Liver (tissue), 9 donors: Measurements from ENCODE around the gene SLC25A33. TPM values are rescaled to one million over a fixed set of nuclear protein-coding genes. Genes with fewer than 3 reads are reported as not detected.

Experiments used
- DNase-seq: peaks from one replicate; pipeline ENCODE4 v3.0.0-alpha.2; 2017; ENCODE audit warnings: low spot score
- H3K27ac ChIP-seq, 2 donors: one replicate each; pipeline ENCODE4 v1.7.0; 2013; ENCODE audit warnings: inconsistent platforms in 2 of 2, low read length in 2 of 2, control low read depth in 1 of 2, low read depth in 1 of 2, mild to moderate bottlenecking in 1 of 2
- H3K27me3 ChIP-seq, 4 donors: one replicate each; pipeline versions ENCODE4 v1.6.1 to v1.7.0; 2013; ENCODE audit warnings: low read length in 3 of 4, inconsistent platforms in 1 of 4, mild to moderate bottlenecking in 1 of 4, moderate library complexity in 1 of 4; ENCODE audit not compliant: control insufficient read depth in 4 of 4, insufficient read depth in 4 of 4
- H3K36me3 ChIP-seq, 4 donors: one replicate each; pipeline versions ENCODE4 v1.6.1 to v1.7.0; 2013; ENCODE audit warnings: low read length in 3 of 4, mild to moderate bottlenecking in 3 of 4, low read depth in 1 of 4, moderate library complexity in 1 of 4; ENCODE audit not compliant: control insufficient read depth in 4 of 4, insufficient read depth in 3 of 4
- H3K4me1 ChIP-seq, 4 donors: one replicate each; pipeline versions ENCODE4 v1.6.1 to v1.7.0; 2013; ENCODE audit warnings: low read length in 3 of 4, mild to moderate bottlenecking in 3 of 4, moderate library complexity in 1 of 4; ENCODE audit not compliant: control insufficient read depth in 4 of 4, insufficient read depth in 4 of 4
- H3K4me3 ChIP-seq, 3 donors: one replicate each; pipeline versions ENCODE4 v1.6.1 to v1.7.0; 2013; ENCODE audit warnings: low read length in 3 of 3, control low read depth in 1 of 3, low read depth in 1 of 3, mild to moderate bottlenecking in 1 of 3
- H3K9ac ChIP-seq, 2 donors: one replicate each; pipeline ENCODE4 v1.7.0; 2013; ENCODE audit warnings: low read length in 2 of 2, mild to moderate bottlenecking in 2 of 2, moderate library complexity in 2 of 2, control low read depth in 1 of 2, low read depth in 1 of 2
- H3K9me3 ChIP-seq, 4 donors: one replicate each; pipeline versions ENCODE4 v1.6.1 to v1.7.0; 2013; ENCODE audit warnings: low read length in 3 of 4; ENCODE audit not compliant: control insufficient read depth in 4 of 4
- CTCF ChIP-seq: fragments of 150-350 bp; IDR thresholded peaks from 2 replicates; pipeline ENCODE4 v1.5.1; 2017; ENCODE audit warnings: improper control_type of control experiment, low read depth, low read length; ENCODE audit not compliant: missing input control
- FOXA1 ChIP-seq: IDR thresholded peaks from 2 replicates; pipeline ENCODE4 v1.6.1; 2016; ENCODE audit warnings: antibody characterized with exemption
- FOXA2 ChIP-seq: IDR thresholded peaks from 2 replicates; pipeline ENCODE4 v1.6.1; 2016; ENCODE audit warnings: antibody characterized with exemption
- GABPA ChIP-seq, 2 donors: IDR thresholded peaks in 1 of 2; conservative IDR thresholded peaks in 1 of 2; 2 replicates each; pipeline ENCODE4 v1.6.1; 2016; ENCODE audit warnings: antibody characterized with exemption in 2 of 2, mild to moderate bottlenecking in 1 of 2, moderate library complexity in 1 of 2
- HNF4A ChIP-seq, 2 donors: conservative IDR thresholded peaks; 2 replicates each; pipeline ENCODE4 v1.6.1; 2016; ENCODE audit warnings: antibody characterized with exemption in 2 of 2, mild to moderate bottlenecking in 2 of 2
- HNF4G ChIP-seq: IDR thresholded peaks from 2 replicates; pipeline ENCODE4 v1.6.1; 2016; ENCODE audit warnings: antibody characterized with exemption
- JUND ChIP-seq, 2 donors: IDR thresholded peaks; 2 replicates each; pipeline ENCODE4 v1.6.1; 2016; ENCODE audit warnings: antibody characterized with exemption in 2 of 2
- MAX ChIP-seq: IDR thresholded peaks from 2 replicates; pipeline ENCODE4 v1.6.1; 2016; ENCODE audit warnings: antibody characterized with exemption
- NR2F2 ChIP-seq: IDR thresholded peaks from 2 replicates; pipeline ENCODE4 v1.6.1; 2016; ENCODE audit warnings: antibody characterized with exemption
- RAD21 ChIP-seq, 2 donors: IDR thresholded peaks; 2 replicates each; pipeline ENCODE4 v1.6.1; 2016; ENCODE audit warnings: antibody characterized with exemption in 2 of 2, mild to moderate bottlenecking in 2 of 2
- REST ChIP-seq: IDR thresholded peaks from 2 replicates; pipeline ENCODE4 v1.6.1; 2016; ENCODE audit warnings: antibody characterized with exemption, mild to moderate bottlenecking
- RXRA ChIP-seq, 2 donors: IDR thresholded peaks; 2 replicates each; pipeline ENCODE4 v1.6.1; 2017 to 2018; ENCODE audit warnings: antibody characterized with exemption in 2 of 2, mild to moderate bottlenecking in 1 of 2
- SP1 ChIP-seq: IDR thresholded peaks from 2 replicates; pipeline ENCODE4 v1.6.1; 2018; ENCODE audit warnings: antibody characterized with exemption, mild to moderate bottlenecking
- TAF1 ChIP-seq: conservative IDR thresholded peaks from 2 replicates; pipeline ENCODE4 v1.6.1; 2016; ENCODE audit warnings: antibody characterized with exemption, mild to moderate bottlenecking
- YY1 ChIP-seq: IDR thresholded peaks from 2 replicates; pipeline ENCODE4 v1.6.1; 2016; ENCODE audit warnings: antibody characterized with exemption, mild to moderate bottlenecking
- ZBTB33 ChIP-seq: IDR thresholded peaks from 2 replicates; pipeline ENCODE4 v1.6.1; 2016; ENCODE audit warnings: antibody characterized with exemption
- WGBS: extraction: QIAGEN DNeasy Blood & Tissue Kit; methylation state at CpG from one replicate; pipeline ENCODE4 v1.1.7; 2013; 5-methylcytosine and 5-hydroxymethylcytosine counted together
- polyA plus RNA-seq, 2 donors: library from polyadenylated mRNA; stranded (reverse) in 1 of 2; unstranded in 1 of 2; fragments of 200-250 nt in 1 of 2; fragments of >200 nt in 1 of 2; fragmentation: Nextera tagmentation in 1 of 2; extraction: Ambion mirVana in 1 of 2; gene quantifications; one replicate each; pipeline versions ENCODE4 v1.2.1 to v1.2.3, GENCODE V29; 2013 to 2015
- total RNA-seq, 2 donors: library from RNA; depleted of rRNA; stranded (reverse); fragments of >200 nt; gene quantifications; one replicate each; pipeline ENCODE4 v1.2.3, GENCODE V29; 2014
- donor health status: healthy.
- donor health status: healthy.
- donor health status: healthy.
- donor health status: healthy.
- donor health status: healthy.

The SLC25A33 gene
- total and polyA plus RNA-seq, 4 donors, result 6.9 to 19.1 (median 10.7) TPM

GRCh38 chr1:9602794-9603167 lies 63.5 kb downstream of the SLC25A33 start:
- no peak for DNase-seq

GRCh38 chr1:9603307-9603706 lies 64.0 kb downstream of the SLC25A33 start:
- no peak overlapping the region for H3K4me3 ChIP-seq
- peaks cover 0 to 9% (median 4%) of the 10 kb centered on the region in 4 donors for H3K36me3 ChIP-seq
- H3K9ac ChIP-seq, result no peak overlapping the region
- no peak overlapping the region for H3K27ac ChIP-seq
- H3K27me3 ChIP-seq, result no peaks in the 10 kb centered on the region
- no peak for DNase-seq
- no peaks in the 10 kb centered on the region for H3K9me3 ChIP-seq
- 93% methylated on average over 14 of the region's 14 CpGs for WGBS
- H3K4me1 ChIP-seq, result no peaks in the 10 kb centered on the region
- no peak for TF ChIP-seq YY1
- no peak for TF ChIP-seq FOXA2
- no peak for TF ChIP-seq NR2F2
- no peak for TF ChIP-seq GABPA (IDR thresholded peaks at IDR 0.05 in 1 of 2, conservative IDR thresholded peaks at IDR 0.05 in 1 of 2)
- no peak for TF ChIP-seq RAD21 (IDR thresholded peaks at IDR 0.05)
- no peak for TF ChIP-seq ZBTB33
- TF ChIP-seq JUND (IDR thresholded peaks at IDR 0.05), result no peak
- no peak for TF ChIP-seq MAX
- TF ChIP-seq FOXA1, result no peak
- no peak for TF ChIP-seq REST
- TF ChIP-seq SP1, result no peak
- TF ChIP-seq HNF4A (conservative IDR thresholded peaks at IDR 0.05), result no peak
- TF ChIP-seq HNF4G, result no peak
- no peak for TF ChIP-seq TAF1
- no peak for TF ChIP-seq CTCF

More at GRCh38 chr1:9602794-9603167, 63.5 kb downstream of the SLC25A33 start:
- 99% methylated on average over 9 of the region's 9 CpGs for WGBS
- H3K9ac ChIP-seq, result no peak overlapping the region
- TF ChIP-seq MAX, result no peak
- no peak for TF ChIP-seq REST
- TF ChIP-seq GABPA (IDR thresholded peaks at IDR 0.05 in 1 of 2, conservative IDR thresholded peaks at IDR 0.05 in 1 of 2), result no peak
- no peak for TF ChIP-seq HNF4A (conservative IDR thresholded peaks at IDR 0.05)
- no peak for TF ChIP-seq HNF4G
- TF ChIP-seq NR2F2, result no peak
- no peak for TF ChIP-seq RXRA (IDR thresholded peaks at IDR 0.05)
- no peak overlapping the region for H3K4me3 ChIP-seq
- H3K27me3 ChIP-seq, result no peaks in the 10 kb centered on the region
- no peaks in the 10 kb centered on the region for H3K4me1 ChIP-seq
- H3K27ac ChIP-seq, result no peak overlapping the region
- H3K36me3 ChIP-seq, result peaks cover 0 to 9% (median 4%) of the 10 kb centered on the region in 4 donors
- no peaks in the 10 kb centered on the region for H3K9me3 ChIP-seq
